HG02610 (cell line): Measurements from ENCODE around the gene ZNF726.
"Not testable (repeated sequence)": the region's sequence is repeated elsewhere in the genome, so short reads cannot be mapped to it uniquely, and the experiment has no call there.

Experiments
- ATAC-seq: cut with Tn5 transposase; IDR thresholded peaks from one replicate; pipeline ENCODE4 v1.9.1; 2021; ENCODE audit warnings: mild to moderate bottlenecking, moderate library complexity; ENCODE audit not compliant: unreplicated experiment

Gene ZNF726

GRCh38 chr19:23914402-23915286 is at the start of gene ZNF726:
Gene ZNF726 (plus strand): TSS chr19:23914886. CDS start chr19:23914995, 109 bp downstream.
- ATAC-seq = peak; percentile 100

GRCh38 chr19:23867895-23868294 is 46.8 kb upstream of the ZNF726 start:
- no peak for ATAC-seq

GRCh38 chr19:23868630-23869029 is 46.1 kb upstream of the ZNF726 start:
- ATAC-seq = no peak

- no peak for ATAC-seq
Observed at GRCh38 chr19:23872282-23872919, 42.3 kb upstream of the ZNF726 start.

- no peak for ATAC-seq
Observed at GRCh38 chr19:23876261-23876660, 38.4 kb upstream of the ZNF726 start.

GRCh38 chr19:23876756-23877155 is 37.9 kb upstream of the ZNF726 start:
- ATAC-seq = not testable (repeated sequence)

GRCh38 chr19:23882493-23882892 is 32.2 kb upstream of the ZNF726 start:
- no peak for ATAC-seq

- no peak for ATAC-seq
Observed at GRCh38 chr19:23884363-23884762, 30.3 kb upstream of the ZNF726 start.

- no peak for ATAC-seq
Observed at GRCh38 chr19:23887642-23888041, 27.0 kb upstream of the ZNF726 start.

GRCh38 chr19:23896096-23896495 is 18.6 kb upstream of the ZNF726 start:
- ATAC-seq = not testable (repeated sequence)

GRCh38 chr19:23896912-23897311 is 17.8 kb upstream of the ZNF726 start:
- no peak for ATAC-seq

GRCh38 chr19:23901360-23901759 is 13.3 kb upstream of the ZNF726 start:
- no peak for ATAC-seq

GRCh38 chr19:23904406-23904805 is 10.3 kb upstream of the ZNF726 start:
- no peak for ATAC-seq

GRCh38 chr19:23905771-23906170 is 8.9 kb upstream of the ZNF726 start:
- no peak for ATAC-seq

- no peak for ATAC-seq
Observed at GRCh38 chr19:23906835-23907234, 7.9 kb upstream of the ZNF726 start.

- ATAC-seq = no peak
Observed at GRCh38 chr19:23908165-23908564, 6.5 kb upstream of the ZNF726 start.

GRCh38 chr19:23909222-23909621 is 5.5 kb upstream of the ZNF726 start:
- ATAC-seq = no peak

- ATAC-seq = no peak
Observed at GRCh38 chr19:23913931-23914330, 755 bp upstream of the ZNF726 start.

- no peak for ATAC-seq
Observed at GRCh38 chr19:23916991-23917390, 2.3 kb downstream of the ZNF726 start.

GRCh38 chr19:23917856-23918255 is 3.2 kb downstream of the ZNF726 start:
- no peak for ATAC-seq

GRCh38 chr19:23925285-23925684 is 10.6 kb downstream of the ZNF726 start:
- no peak for ATAC-seq

GRCh38 chr19:23932878-23933277 is 18.2 kb downstream of the ZNF726 start:
- ATAC-seq = no peak
